Esophagus squamous epithelium (tissue), 4 donors: ENCODE measurements around the gene ELMO2.

Experiments used
- POLR2A ChIP-seq, 4 donors: fragments of 450-650 bp; IDR thresholded peaks; one replicate each; pipeline ENCODE4 v1.6.1; 2017; ENCODE audit warnings: antibody characterized with exemption in 4 of 4, mild to moderate bottlenecking in 4 of 4, moderate library complexity in 3 of 4
- TF ChIP-seq, protein P1 (sequence below), 6 experiments: fragments of 450-650 bp in 4 of 6; fragments of 200-600 bp in 2 of 6; sonication (generic) in 2 of 6; IDR thresholded peaks; one replicate each; pipeline ENCODE4 v1.5.1; 2016 to 2019; ENCODE audit warnings: antibody characterized with exemption in 6 of 6, mild to moderate bottlenecking in 4 of 6, moderate library complexity in 4 of 6

DNA sequence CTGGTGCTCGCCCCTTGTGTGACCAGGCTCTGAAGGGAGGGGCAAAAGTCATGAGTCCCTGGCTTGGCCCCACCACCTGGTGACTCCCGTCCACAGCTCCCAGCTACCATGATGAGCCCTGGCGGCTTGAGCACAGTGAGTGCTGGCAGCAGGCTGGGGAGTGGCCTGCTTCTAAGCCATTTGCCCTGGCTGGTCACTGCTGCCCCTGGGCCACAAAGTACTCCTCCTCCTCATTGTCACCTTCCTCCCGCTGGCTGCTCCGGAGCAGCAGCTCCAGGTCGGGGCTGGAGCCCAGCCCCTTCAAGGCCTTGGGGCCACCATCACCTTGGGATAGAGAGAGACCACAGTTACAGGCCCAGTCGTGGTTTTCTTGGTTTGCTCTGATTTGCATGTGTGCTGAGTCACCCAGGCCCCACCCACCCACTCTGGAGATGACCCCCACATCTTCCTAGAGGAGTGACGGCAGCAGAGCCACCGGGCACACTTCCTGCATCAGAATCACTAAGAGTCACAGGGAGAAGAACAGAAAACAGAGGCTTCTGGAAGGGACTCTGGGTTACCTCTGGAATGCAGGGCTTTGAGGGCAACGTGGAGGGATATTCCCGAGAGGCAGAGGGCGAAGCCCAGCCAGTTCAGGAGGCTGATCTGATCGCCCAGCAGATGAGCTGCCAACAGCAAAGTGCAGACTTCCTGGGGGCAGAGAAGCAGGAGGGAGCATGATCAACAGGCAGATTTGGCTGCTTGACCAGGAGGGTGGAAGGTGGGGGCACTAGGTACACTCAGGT lies 56.0 kb downstream of the ELMO2 start:
- TF ChIP-seq, protein P1, sequence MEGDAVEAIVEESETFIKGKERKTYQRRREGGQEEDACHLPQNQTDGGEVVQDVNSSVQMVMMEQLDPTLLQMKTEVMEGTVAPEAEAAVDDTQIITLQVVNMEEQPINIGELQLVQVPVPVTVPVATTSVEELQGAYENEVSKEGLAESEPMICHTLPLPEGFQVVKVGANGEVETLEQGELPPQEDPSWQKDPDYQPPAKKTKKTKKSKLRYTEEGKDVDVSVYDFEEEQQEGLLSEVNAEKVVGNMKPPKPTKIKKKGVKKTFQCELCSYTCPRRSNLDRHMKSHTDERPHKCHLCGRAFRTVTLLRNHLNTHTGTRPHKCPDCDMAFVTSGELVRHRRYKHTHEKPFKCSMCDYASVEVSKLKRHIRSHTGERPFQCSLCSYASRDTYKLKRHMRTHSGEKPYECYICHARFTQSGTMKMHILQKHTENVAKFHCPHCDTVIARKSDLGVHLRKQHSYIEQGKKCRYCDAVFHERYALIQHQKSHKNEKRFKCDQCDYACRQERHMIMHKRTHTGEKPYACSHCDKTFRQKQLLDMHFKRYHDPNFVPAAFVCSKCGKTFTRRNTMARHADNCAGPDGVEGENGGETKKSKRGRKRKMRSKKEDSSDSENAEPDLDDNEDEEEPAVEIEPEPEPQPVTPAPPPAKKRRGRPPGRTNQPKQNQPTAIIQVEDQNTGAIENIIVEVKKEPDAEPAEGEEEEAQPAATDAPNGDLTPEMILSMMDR (IDR thresholded peaks at IDR 0.05) = no peak
- no peak for TF ChIP-seq POLR2A (IDR thresholded peaks at IDR 0.05)
